Activated naive CD8-positive, alpha-beta T cell treated with anti-CD3 and anti-CD28 coated beads, Interleukin-2, amount 50 U/mL, for 24 hours (primary cell): Measurements from ENCODE around the gene FLYWCH2.
"Not testable (repeated sequence)": the region's sequence is repeated elsewhere in the genome, so short reads cannot be mapped to it uniquely, and the experiment has no call there.

Source experiments
- ATAC-seq: fragments of 150-1000 bp; cut with Tn5 transposase; one replicate; pipeline ENCODE4 v1.10.0; 2021
- DNase-seq: peaks from one replicate; pipeline ENCODE4 v3.0.0; 2021
- H3K27ac Mint-ChIP-seq: one replicate; pipeline ENCODE4 v1.8.0; 2021; ENCODE audit warnings: mild to moderate bottlenecking, mixed read lengths
- H3K27me3 Mint-ChIP-seq: one replicate; pipeline ENCODE4 v1.8.0; 2021; ENCODE audit warnings: mixed read lengths
- H3K36me3 Mint-ChIP-seq: one replicate; pipeline ENCODE4 v1.8.0; 2021; ENCODE audit warnings: low read depth, mixed read lengths
- H3K4me1 Mint-ChIP-seq: one replicate; pipeline ENCODE4 v1.8.0; 2021; ENCODE audit warnings: mixed read lengths
- H3K4me3 Mint-ChIP-seq: one replicate; pipeline ENCODE4 v1.8.0; 2021; ENCODE audit warnings: mild to moderate bottlenecking, moderate library complexity, mixed read lengths
- H3K9me3 Mint-ChIP-seq: one replicate; pipeline ENCODE4 v1.8.0; 2021; ENCODE audit warnings: mixed read lengths

The FLYWCH2 gene

DNA sequence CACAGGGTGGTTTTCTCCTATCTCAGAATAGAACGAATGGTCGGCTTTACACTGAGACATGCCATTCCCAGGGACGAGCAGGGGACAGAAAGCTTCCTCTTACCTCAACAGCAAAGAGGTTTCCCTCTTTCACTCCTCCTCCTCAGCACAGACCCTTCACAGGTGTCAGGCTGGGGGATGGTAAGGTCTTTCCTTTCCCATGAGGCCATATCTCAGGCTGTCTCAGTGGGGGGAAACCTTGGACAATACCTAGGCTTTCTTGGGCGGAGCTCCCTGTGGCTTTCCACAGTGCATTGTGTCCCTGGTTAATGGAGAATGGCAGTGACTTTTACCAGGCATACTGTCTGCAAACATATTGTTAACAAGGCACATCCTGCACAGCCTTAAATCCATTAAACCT, 45.1 kb downstream of the FLYWCH2 start:
- peaks cover 12% of the 10 kb centered on the region for H3K4me1 Mint-ChIP-seq
- H3K36me3 Mint-ChIP-seq, H3K9me3 Mint-ChIP-seq, ATAC-seq, H3K27ac Mint-ChIP-seq, H3K27me3 Mint-ChIP-seq, DNase-seq, H3K4me3 Mint-ChIP-seq: not testable (repeated sequence)

DNA sequence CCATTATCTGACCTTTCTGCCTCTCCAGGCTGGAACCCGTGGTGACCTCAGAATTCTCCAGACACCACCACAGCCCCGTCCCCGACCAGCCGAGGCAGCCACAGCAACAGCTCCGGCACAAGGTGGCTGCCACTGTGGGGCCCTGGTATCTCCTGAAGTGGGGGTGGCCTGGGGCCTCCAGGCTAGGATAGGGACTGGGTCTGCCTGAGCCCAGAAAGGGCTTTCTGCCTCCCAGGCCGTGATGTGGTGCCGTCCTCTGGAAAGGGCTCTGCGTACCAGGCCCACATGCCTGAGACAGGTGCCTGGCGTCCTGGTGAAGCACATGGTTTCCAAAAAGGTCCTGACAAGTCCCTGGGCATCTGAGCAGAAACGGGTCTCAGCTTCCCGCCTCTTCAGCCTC, 45.8 kb downstream of the FLYWCH2 start:
- no peak for DNase-seq
- Mint-ChIP-seq H3K9me3 (no peaks in the 10 kb centered on the region), H3K27me3 (no peaks in the 10 kb centered on the region), H3K4me3 (no peak overlapping the region), H3K36me3 (no peaks in the 10 kb centered on the region), H3K27ac (no peak overlapping the region), H3K4me1 (peaks cover 12% of the 10 kb centered on the region)
- ATAC-seq = no peak

DNA sequence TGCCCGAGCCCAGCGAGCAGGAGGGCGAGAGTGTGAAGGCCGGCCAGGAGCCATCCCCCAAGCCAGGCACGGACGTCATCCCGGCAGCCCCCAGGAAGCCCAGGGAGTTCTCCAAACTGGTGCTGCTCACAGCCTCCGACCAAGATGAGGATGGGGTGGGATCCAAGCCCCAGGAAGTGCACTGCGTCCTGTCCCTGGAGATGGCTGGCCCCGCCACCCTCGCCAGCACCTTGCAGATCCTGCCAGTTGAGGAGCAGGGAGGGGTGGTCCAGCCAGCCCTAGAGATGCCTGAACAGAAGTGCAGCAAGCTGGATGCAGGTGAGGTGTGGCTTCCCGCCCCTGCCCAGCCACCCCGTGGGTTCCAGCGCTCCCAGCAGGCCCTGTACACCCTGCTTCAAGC, 46.7 kb downstream of the FLYWCH2 start:
- Mint-ChIP-seq H3K36me3 (peaks cover 3% of the 10 kb centered on the region), H3K27ac (no peak overlapping the region), H3K4me3 (no peak overlapping the region), H3K9me3 (no peaks in the 10 kb centered on the region), H3K27me3 (no peaks in the 10 kb centered on the region), H3K4me1 (peaks cover 12% of the 10 kb centered on the region)
- ATAC-seq = no peak
- no peak for DNase-seq

DNA sequence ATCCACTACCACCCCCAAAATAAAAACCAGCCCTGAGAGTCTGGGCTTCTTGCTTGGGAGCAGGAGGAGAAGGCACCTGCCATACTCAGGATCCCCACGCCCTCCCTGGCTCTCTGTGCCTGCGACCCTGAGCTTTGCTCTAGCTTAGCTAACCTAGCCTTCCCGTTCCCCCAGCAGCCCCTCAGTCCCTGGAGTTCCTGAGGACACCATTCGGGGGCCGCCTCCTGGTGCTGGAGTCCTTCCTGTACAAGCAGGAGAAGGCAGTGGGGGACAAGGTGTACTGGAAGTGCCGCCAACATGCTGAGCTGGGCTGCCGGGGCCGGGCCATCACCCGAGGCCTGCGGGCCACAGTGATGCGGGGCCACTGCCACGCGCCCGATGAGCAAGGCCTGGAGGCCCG, 47.2 kb downstream of the FLYWCH2 start:
- Mint-ChIP-seq H3K9me3 (no peaks in the 10 kb centered on the region), H3K27ac (no peak overlapping the region), H3K36me3 (peaks cover 4% of the 10 kb centered on the region), H3K27me3 (no peaks in the 10 kb centered on the region), H3K4me1 (peaks cover 12% of the 10 kb centered on the region), H3K4me3 (no peak overlapping the region)
- no peak for DNase-seq
- no peak for ATAC-seq

DNA sequence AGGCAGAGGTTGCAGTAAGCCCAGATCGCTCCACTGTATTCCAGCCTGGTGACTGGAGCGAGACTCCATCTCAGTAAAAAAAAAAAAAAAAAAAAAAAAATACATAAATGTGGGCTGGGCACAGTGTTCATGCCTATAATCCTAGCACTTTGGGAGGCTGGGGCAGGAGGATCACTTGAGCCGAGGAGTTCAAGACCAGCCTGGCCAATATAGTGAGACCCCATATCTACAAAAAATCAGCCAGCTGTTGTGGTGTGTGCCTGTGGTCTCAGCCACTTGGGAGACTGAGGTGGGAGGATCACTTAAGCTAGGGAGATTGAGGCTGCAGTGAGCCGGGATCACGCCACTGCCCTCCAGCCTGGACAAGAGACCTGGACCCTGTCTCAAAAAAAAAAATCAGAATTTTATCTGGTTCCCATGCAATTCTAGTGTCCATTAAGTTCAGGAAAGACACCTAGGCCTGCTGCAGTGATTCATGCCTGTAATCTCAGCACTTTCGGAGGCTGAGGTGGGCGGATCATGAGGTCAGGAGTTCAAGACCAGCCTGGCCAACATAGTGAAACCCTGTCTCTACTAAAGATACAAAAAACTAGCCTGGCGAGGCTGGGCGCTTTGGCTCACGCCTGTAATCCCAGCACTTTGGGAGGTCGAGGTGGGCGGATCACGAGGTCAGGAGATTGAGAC, 48.4 kb downstream of the FLYWCH2 start:
- not testable (repeated sequence) for DNase-seq, H3K9me3 Mint-ChIP-seq, H3K27me3 Mint-ChIP-seq, H3K36me3 Mint-ChIP-seq, H3K4me1 Mint-ChIP-seq, H3K27ac Mint-ChIP-seq, ATAC-seq, H3K4me3 Mint-ChIP-seq

DNA sequence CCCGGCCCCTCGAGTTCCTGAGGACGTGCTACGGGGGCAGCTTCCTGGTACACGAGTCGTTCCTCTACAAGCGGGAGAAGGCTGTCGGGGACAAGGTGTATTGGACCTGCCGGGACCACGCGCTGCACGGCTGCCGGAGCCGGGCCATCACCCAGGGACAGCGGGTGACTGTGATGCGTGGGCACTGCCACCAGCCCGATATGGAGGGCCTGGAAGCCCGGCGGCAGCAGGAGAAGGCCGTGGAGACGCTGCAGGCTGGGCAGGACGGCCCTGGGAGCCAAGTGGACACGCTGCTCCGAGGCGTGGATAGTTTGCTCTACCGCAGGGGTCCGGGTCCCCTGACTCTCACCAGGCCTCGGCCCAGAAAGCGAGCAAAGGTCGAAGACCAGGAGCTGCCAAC, 50.1 kb downstream of the FLYWCH2 start:
- DNase-seq (no peak), ATAC-seq (no peak)
- peaks cover 5% of the 10 kb centered on the region for H3K36me3 Mint-ChIP-seq
- no peak overlapping the region for H3K27ac Mint-ChIP-seq
- H3K4me1 Mint-ChIP-seq = no peaks in the 10 kb centered on the region
- H3K4me3 Mint-ChIP-seq = no peak overlapping the region
- H3K9me3 Mint-ChIP-seq = no peaks in the 10 kb centered on the region
- no peaks in the 10 kb centered on the region for H3K27me3 Mint-ChIP-seq

DNA sequence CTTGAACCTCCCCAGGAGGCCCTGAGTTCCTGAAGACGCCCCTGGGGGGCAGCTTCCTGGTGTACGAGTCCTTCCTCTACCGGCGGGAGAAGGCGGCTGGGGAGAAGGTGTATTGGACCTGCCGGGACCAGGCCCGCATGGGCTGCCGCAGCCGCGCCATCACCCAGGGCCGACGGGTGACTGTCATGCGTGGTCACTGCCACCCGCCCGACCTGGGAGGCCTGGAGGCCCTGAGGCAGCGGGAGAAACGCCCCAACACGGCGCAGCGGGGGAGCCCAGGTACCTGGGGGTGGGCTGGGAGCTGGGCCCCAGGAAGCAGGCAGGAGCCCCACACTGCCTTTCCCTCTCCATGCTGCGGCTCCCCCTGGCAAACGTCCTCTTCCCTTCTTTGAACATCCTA, 50.7 kb downstream of the FLYWCH2 start:
- Mint-ChIP-seq H3K9me3 (no peaks in the 10 kb centered on the region), H3K27me3 (no peaks in the 10 kb centered on the region), H3K4me1 (no peaks in the 10 kb centered on the region), H3K4me3 (no peak overlapping the region), H3K27ac (no peak overlapping the region), H3K36me3 (peaks cover 5% of the 10 kb centered on the region)
- DNase-seq = no peak
- no peak for ATAC-seq

DNA sequence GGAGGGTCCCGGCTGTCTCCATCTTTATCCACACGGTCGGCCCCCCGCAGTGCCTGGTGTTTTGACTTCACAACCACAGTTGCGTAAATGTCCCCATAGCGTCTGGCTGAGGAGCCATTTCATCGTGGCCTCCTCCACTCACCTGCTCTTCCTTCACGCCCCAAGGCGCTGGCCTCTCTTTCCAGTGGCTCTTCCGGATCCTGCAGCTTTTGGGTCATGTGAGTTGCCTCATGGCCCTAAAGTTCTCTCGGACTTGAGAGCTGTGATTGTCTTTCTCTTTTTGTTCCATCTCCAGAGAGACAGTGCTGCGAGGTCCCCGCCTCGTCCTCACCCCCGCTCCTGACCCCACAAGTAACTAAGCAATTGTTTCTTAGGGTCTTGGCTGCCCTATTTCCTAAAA, 51.4 kb downstream of the FLYWCH2 start:
- Mint-ChIP-seq H3K4me1 (no peaks in the 10 kb centered on the region), H3K27ac (no peak overlapping the region), H3K36me3 (peaks cover 7% of the 10 kb centered on the region), H3K4me3 (no peak overlapping the region), H3K9me3 (no peaks in the 10 kb centered on the region), H3K27me3 (no peaks in the 10 kb centered on the region)
- no peak for ATAC-seq
- DNase-seq = no peak

DNA sequence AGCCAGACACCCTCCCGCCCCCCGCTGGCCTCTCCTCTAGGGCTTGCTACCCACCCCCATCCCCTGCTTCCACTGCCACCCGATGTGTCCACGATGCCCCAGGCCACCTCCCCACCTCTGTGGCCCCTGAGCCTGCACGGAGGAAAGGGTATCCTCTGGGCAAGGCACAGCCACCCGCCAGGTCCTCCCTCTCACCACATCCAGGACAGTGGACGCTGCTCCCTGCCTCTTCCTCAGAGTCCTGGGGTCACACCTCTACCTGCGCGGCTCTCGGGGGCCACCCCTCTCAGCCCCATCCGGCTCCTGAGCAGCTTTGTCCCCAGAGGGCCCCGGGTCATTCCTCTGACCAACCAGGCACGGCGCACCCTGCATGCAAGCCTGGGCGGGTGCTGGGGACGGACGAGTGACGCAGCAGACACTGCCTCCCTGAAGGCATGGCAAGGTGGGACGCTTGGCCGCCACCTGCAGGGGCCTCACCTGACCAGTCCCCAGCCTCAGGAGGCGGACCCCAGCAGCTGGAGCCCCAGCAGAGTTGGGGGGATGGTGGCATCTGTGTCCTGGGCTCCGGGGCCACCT, 53.5 kb downstream of the FLYWCH2 start:
- Mint-ChIP-seq H3K4me1 (no peaks in the 10 kb centered on the region), H3K27ac (no peak overlapping the region), H3K36me3 (peaks cover 7% of the 10 kb centered on the region), H3K9me3 (no peaks in the 10 kb centered on the region), H3K4me3 (no peak overlapping the region), H3K27me3 (no peaks in the 10 kb centered on the region)
- ATAC-seq (no peak), DNase-seq (no peak)

DNA sequence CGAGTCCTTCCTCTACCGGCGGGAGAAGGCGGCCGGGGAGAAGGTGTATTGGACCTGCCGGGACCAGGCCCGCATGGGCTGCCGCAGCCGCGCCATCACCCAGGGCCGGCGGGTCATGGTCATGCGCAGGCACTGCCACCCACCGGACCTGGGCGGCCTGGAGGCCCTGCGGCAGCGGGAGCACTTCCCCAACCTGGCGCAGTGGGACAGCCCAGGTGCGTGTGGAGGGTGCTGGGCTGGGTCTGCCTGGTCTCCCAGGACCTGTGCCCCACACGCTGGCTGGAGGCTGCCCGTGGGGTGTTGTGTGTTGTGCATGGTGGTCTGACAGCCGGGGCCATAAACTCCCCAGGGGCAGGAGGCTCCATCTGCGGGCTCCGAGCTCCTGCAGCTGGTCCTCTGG, 54.2 kb downstream of the FLYWCH2 start:
- Mint-ChIP-seq H3K27me3 (no peaks in the 10 kb centered on the region), H3K36me3 (peaks cover 7% of the 10 kb centered on the region), H3K27ac (no peak overlapping the region), H3K4me3 (no peak overlapping the region), H3K9me3 (no peaks in the 10 kb centered on the region), H3K4me1 (no peaks in the 10 kb centered on the region)
- DNase-seq (no peak), ATAC-seq (no peak)

DNA sequence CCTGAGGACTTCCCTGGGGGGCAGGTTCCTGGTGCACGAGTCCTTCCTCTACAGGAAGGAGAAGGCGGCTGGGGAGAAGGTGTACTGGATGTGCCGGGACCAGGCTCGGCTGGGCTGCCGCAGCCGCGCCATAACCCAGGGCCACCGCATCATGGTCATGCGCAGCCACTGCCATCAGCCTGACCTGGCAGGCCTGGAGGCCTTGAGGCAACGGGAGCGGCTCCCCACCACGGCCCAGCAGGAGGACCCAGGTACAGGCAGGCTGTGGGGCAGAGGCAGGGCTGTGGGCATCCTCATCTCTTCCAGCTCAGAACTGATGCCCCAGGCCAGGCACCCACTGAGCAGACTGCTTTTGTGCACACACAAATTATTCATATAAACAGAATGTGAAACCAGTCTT, 55.2 kb downstream of the FLYWCH2 start:
- no peaks in the 10 kb centered on the region for H3K9me3 Mint-ChIP-seq
- H3K27me3 Mint-ChIP-seq = no peaks in the 10 kb centered on the region
- peaks cover 12% of the 10 kb centered on the region for H3K36me3 Mint-ChIP-seq
- DNase-seq = no peak
- no peak overlapping the region for H3K4me3 Mint-ChIP-seq
- H3K27ac Mint-ChIP-seq = no peak overlapping the region
- no peak for ATAC-seq
- no peaks in the 10 kb centered on the region for H3K4me1 Mint-ChIP-seq

DNA sequence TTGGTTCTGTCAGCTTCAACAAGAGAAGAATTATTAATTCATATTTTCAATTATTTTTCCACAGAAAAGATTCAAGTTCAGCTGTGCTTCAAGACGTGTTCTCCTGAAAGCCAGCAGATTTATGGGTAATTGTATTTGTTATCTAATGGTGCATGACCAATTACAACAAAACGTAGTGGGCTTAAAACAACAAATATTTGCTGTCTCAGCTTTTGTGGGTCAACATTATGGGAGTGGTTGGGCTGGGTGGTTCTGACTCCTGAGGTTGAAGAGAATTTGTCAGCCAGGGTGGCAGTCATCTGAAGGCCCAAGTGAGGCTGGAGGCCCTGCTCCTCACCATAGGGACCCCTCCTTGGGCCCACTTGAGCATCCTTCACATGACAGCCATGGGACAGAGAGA, 57.0 kb downstream of the FLYWCH2 start:
- H3K9me3 Mint-ChIP-seq = no peaks in the 10 kb centered on the region
- no peak for ATAC-seq
- peaks cover 11% of the 10 kb centered on the region for H3K36me3 Mint-ChIP-seq
- DNase-seq = no peak
- no peak overlapping the region for H3K27ac Mint-ChIP-seq
- H3K27me3 Mint-ChIP-seq = no peaks in the 10 kb centered on the region
- no peaks in the 10 kb centered on the region for H3K4me1 Mint-ChIP-seq
- no peak overlapping the region for H3K4me3 Mint-ChIP-seq

DNA sequence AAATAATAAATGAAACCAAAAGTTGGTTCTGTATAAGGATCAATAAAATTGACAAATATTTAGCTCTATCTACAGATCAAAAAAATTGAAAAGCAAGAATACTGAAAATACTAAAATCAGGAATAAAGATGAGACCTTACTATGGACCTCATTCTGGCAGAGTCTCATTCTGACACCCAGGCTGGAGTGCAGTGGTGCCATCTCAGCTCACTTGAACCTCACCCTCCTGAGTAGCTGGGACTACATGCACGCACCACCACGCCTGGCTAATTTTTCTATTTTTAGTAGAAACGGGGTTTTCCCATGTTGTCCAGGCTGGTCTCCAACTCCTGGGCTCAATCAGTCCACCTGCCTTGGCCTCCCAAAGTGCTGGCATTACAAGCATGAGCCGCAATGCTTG, 59.0 kb downstream of the FLYWCH2 start:
- DNase-seq (no peak), ATAC-seq (no peak)
- Mint-ChIP-seq H3K4me3 (no peak overlapping the region), H3K9me3 (no peaks in the 10 kb centered on the region), H3K36me3 (peaks cover 9% of the 10 kb centered on the region), H3K27me3 (no peaks in the 10 kb centered on the region), H3K4me1 (no peaks in the 10 kb centered on the region), H3K27ac (no peak overlapping the region)

DNA sequence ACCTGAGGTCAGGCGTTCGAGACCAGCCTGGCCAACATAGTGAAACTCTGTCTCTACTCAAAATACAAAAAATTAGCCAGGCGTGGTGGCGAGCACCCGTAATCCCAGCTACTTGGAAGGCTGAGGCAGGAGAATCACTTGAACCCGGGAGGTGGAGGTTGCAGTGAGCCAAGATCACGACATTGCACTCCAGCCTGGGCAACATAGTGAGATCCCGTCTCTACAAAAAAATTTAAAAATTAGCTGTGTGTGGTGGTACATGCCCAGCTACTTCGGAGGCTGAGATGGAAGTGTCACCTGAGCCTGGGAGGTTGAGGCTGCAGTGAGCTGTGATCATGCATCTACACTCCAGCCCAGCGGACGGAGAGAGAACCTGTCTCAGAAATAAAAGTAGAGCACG, 60.7 kb downstream of the FLYWCH2 start:
- not testable (repeated sequence) for H3K27ac Mint-ChIP-seq, ATAC-seq, H3K4me1 Mint-ChIP-seq, DNase-seq, H3K27me3 Mint-ChIP-seq, H3K4me3 Mint-ChIP-seq, H3K9me3 Mint-ChIP-seq
- peaks cover 10% of the 10 kb centered on the region for H3K36me3 Mint-ChIP-seq

DNA sequence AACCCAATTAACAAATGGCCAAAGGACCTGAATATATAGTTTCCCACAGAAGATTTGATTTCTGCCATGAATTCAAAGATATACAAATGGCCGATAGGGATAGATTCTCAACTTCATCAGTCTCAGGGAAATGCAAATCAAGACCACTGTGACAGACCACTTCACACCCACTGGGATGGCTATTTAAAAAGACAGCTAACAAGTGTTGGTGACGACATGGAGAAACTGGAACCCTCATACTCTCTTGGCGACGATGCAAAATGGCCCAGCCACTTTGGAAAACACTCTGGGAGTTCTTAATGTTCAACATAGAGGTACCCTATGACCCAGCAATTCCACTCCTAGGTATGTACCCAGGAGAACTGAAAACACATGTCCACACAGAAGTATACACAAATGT, 63.6 kb downstream of the FLYWCH2 start:
- Mint-ChIP-seq H3K4me3 (no peak overlapping the region), H3K36me3 (peaks cover 12% of the 10 kb centered on the region), H3K4me1 (peaks cover 1% of the 10 kb centered on the region), H3K27ac (no peak overlapping the region), H3K9me3 (no peaks in the 10 kb centered on the region), H3K27me3 (no peaks in the 10 kb centered on the region)
- DNase-seq (no peak), ATAC-seq (no peak)
